Subcutaneous adipose tissue (tissue), 4 donors: Measurements from ENCODE around the gene EXD3. TPM values are rescaled to one million over a fixed set of nuclear protein-coding genes. Genes with fewer than 3 reads are reported as not detected.

Source experiments
- CTCF ChIP-seq: fragments of 450-650 bp; IDR thresholded peaks from one replicate; pipeline ENCODE4 v1.5.1; 2016; ENCODE audit warnings: low read depth, mild to moderate bottlenecking, control low read depth, antibody characterized with exemption, moderate library complexity
- total RNA-seq, 4 donors: library from RNA; depleted of rRNA; stranded (reverse); fragments of >200 nt; gene quantifications; one replicate each; pipeline ENCODE4 v1.1.0, GENCODE V29; 2016

Gene EXD3
- total RNA-seq, 4 donors from 2014 or later: 7.5 to 44.6 (median 10.5) TPM

DNA sequence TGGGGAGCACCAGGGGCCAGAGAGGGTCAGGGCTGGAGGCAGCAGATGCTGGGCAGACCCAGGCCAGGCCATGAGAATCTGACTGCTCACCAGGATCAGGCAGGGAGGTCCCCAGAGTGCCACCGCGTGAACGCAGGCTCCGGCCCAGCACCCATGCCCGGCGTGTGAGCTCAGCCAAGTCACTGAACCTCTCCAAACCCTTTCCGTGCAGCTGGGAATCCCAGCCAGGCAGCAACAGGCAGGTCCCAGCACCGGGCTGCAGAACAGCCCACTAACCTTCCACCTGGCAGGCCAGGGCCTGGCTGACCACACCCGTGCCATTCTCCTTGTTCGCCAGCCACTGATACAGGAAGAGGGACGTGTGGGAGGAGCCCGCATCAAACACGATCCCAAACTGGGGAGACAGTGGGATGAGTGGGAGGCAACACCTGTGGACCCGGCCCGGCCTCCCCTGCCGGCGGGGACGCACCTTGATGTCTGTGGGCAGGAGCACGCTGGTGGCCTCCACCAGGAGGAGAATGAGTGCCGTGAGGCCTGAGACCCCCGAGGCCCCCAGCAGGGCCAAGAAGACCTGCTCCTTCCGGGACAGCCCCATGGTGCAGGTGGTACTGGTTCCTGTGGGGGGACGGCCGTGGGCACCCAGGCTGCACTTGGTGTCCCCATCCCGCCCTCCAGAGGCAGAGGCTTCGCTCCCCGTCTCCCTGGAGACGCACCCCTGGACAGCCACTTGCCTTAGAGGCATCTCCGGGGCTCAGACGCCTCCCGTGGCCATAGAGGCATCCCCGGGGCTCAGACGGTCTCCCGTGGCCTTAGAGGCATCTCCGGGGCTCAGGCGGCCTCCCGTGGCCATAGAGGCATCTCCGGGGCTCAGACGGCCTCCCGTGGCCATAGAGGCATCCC is 15.0 kb upstream of the EXD3 start:
- TF ChIP-seq CTCF: no peak

- no peak for TF ChIP-seq CTCF
Measured at GRCh38 chr9:137436761-137437600, 14.0 kb upstream of the EXD3 start.

DNA sequence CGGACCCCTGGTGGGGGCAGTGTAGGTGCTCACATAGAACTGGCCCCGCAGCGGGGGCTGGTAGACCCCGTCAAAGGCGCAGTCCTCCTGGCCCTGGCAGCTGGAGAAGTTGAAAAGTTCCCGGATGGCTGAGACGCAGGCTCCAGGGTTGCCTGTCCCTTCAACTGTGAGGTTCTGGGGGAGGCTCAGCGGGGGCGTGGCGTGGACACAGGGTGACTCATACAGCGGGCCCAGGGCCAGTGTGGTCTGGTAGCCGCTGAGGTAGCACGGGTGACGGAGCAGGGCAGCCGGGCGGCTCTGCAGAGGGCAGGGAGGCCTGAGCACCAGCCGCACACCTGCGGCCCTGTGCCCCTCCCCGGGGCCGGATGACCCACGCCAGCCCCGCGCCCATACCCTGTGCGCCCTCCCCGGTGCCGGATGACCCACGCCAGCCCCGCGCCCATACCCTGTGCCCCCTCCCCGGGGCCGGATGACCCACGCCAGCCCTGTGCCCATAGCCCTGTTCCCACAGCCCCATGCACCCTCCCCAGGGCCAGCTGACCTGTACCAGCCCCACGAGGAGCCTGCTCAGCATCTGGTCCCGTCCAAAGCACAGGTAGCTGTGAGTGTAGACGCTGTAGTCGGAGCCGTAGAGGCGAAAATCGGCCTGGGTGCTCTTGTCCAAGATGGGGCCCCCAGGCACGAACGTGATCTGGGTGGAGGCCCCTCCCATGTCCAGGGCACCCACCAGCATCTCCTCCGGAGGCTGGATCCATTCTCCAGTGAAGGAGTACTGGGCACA is 13.2 kb upstream of the EXD3 start:
- TF ChIP-seq CTCF: no peak

DNA sequence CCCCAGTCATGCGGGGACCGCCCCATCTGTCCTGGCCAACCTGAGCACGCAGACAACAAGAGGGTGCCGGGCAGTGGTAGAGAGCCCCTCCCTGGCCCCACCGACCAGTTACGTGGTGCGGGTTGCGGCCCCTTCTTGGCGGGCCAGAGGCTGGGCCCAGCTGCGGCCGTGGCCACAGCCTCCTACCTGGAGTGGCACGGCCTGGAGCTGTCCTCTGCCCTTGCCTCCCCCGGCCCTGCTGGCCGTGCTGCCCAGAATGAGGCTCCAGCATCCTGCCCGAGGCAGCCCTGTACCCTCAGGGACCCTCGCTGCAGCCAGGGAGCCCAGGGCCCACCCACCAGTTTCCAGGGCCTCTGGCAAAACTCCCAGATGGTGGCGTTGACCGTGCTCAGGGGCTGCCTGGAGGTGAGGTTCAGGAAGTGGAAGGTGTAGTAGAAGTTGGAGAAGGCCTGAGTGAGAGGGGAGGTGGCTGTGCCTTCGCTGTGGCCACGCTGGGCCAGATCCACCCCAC is 12.5 kb upstream of the EXD3 start:
- no peak for TF ChIP-seq CTCF

DNA sequence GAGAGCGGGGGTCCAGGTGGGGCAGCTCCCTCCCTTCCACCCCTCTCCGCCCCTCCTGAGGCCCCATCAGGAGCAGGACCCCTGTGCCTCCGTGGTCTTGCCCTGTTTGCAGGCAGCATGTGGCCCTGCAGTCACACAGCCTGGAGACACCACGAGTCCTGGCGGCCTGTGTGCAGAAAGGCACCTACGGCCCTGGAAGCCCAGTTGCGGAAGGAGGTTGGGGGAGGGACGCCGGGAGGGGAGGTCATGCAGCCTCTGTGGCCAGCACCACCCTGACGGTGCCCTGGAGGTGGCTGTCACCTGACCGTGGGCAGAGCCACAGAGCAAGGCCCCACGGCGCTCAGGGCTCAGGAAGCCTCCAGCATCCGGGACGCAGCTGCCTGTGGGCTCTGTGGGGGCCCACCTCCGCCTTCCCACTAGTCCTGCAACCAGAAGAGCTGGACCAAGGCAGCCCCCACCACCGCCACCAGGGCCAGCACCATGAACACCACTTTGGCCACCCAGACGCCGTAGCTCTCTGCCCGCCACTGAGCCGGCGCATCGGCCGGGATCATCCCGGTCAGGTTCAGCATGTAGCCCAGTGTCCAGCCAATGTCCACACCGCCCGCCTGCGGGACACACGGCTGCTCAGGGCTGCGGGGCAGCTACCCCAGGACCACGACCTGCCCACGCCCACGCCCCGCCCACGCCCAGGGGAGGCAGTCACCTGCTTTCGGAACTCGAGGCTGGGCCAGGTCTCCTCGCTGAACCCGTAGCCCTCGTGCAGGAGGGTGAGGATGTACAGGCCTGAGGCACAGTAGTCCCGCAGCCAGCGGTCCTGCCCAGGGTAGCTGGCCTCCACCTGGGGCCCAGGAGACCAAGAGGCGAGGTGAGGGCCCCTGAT is 11.8 kb upstream of the EXD3 start:
- no peak for TF ChIP-seq CTCF

GRCh38 chr9:137433916-137434431 is 11.0 kb upstream of the EXD3 start:
- no peak for TF ChIP-seq CTCF
